Activated naive CD4-positive, alpha-beta T cell treated with anti-CD3 and anti-CD28 coated beads, Interleukin-2, amount 50 U/mL, for 72 hours (primary cell): ENCODE data around the gene SAP130. TPM values are rescaled to one million over a fixed set of nuclear protein-coding genes. Genes with fewer than 3 reads are reported as not detected.
"Not testable (repeated sequence)": the region's sequence is repeated elsewhere in the genome, so short reads cannot be mapped to it uniquely, and the experiment has no call there.

Experiments
- ATAC-seq, 2 donors: fragments of 150-1000 bp; cut with Tn5 transposase; 2 replicates each; pipeline ENCODE4 v1.10.0; 2021; ENCODE audit warnings: mild to moderate bottlenecking in 2 of 2, moderate library complexity in 2 of 2
- DNase-seq, 2 donors: peaks; one replicate each; pipeline ENCODE4 v3.0.0; 2021 to 2022; ENCODE audit warnings: low spot score in 2 of 2
- H3K27ac Mint-ChIP-seq, 2 donors: one replicate each; pipeline ENCODE4 v1.8.0; 2022; ENCODE audit warnings: mild to moderate bottlenecking in 2 of 2, mixed read lengths in 2 of 2
- H3K36me3 Mint-ChIP-seq, 2 donors: one replicate each; pipeline ENCODE4 v1.8.0; 2022; ENCODE audit warnings: mixed read lengths in 2 of 2
- H3K9me3 Mint-ChIP-seq, 2 donors: one replicate each; pipeline ENCODE4 v1.8.0; 2022; ENCODE audit warnings: mixed read lengths in 2 of 2
- total RNA-seq, 2 donors: library from RNA; stranded (reverse); gene quantifications; one replicate each; pipeline ENCODE4 v1.2.3, GENCODE V29; 2022

Gene SAP130
- total RNA-seq, 2 donors from 2014 or later = 28.0 to 43.6 TPM

GRCh38 chr2:127940641-127941040, 87.2 kb downstream of the SAP130 start:
- no peak for DNase-seq
- H3K9me3 Mint-ChIP-seq = no peaks in the 10 kb centered on the region
- H3K27ac Mint-ChIP-seq = peak overlapping the region in 1 of 2 donors; percentile 85
- H3K36me3 Mint-ChIP-seq = peaks cover 5 to 7% of the 10 kb centered on the region in 2 donors
- ATAC-seq = no peak

- no peaks in the 10 kb centered on the region for H3K9me3 Mint-ChIP-seq
- DNase-seq (no peak), ATAC-seq (no peak)
- no peaks in the 10 kb centered on the region for H3K36me3 Mint-ChIP-seq
- no peak overlapping the region for H3K27ac Mint-ChIP-seq
These were observed 92.5 kb downstream of the SAP130 start for GRCh38 chr2:127935337-127935736.

- ATAC-seq (no peak), DNase-seq (no peak)
- no peaks in the 10 kb centered on the region for H3K36me3 Mint-ChIP-seq
- H3K9me3 Mint-ChIP-seq = no peaks in the 10 kb centered on the region
- H3K27ac Mint-ChIP-seq = no peak overlapping the region
These were observed 95.5 kb downstream of the SAP130 start for GRCh38 chr2:127932199-127932876.

GRCh38 chr2:127929449-127929848, 98.4 kb downstream of the SAP130 start:
- H3K27ac Mint-ChIP-seq = no peak overlapping the region
- ATAC-seq (no peak), DNase-seq (no peak)
- no peaks in the 10 kb centered on the region for H3K36me3 Mint-ChIP-seq
- no peaks in the 10 kb centered on the region for H3K9me3 Mint-ChIP-seq

DNA sequence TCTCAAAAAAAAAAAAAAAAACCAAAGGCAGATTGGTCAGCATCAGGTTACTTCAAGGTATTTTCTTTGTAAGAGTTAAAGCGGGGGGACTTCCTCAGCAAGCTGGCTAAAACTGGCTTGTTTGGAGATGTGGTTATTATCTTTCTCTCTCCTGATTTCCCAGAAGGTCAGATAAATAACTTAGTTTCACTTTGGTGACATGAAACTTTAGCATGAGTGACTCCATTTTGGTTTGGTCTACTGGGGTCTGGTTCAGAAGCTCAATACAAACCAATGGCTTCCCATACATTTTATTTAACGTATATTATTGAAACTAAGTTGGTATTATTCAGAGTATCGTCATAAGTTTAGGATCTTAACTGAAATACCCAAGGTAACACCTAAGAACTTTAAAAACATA, 100.5 kb downstream of the SAP130 start:
- H3K9me3 Mint-ChIP-seq = no peaks in the 10 kb centered on the region
- DNase-seq (no peak), ATAC-seq (no peak)
- no peak overlapping the region for H3K27ac Mint-ChIP-seq
- no peaks in the 10 kb centered on the region for H3K36me3 Mint-ChIP-seq

DNA sequence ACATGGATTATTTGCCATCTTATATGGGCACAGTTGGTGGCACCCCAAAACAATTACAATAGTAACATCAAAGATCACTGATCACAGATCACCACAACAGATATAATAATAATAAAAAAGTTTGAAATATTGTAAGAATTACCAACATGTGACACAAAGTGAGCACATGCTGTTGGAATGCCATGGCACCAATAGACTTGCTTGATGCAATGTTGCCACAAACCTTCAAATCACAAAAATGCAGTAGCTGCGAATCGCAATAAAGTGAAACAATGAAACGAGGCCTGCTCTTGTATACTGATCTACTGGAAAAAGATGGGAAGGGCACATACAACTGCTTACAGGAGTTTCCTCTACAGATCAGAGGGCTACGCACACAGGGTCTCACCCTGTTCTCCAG, 109.9 kb downstream of the SAP130 start:
- Mint-ChIP-seq H3K36me3 (no peaks in the 10 kb centered on the region), H3K9me3 (no peaks in the 10 kb centered on the region), H3K27ac (no peak overlapping the region)
- no peak for DNase-seq
- no peak for ATAC-seq

GRCh38 chr2:127913808-127914457, 113.9 kb downstream of the SAP130 start:
- Mint-ChIP-seq H3K27ac (no peak overlapping the region), H3K36me3 (no peaks in the 10 kb centered on the region), H3K9me3 (no peaks in the 10 kb centered on the region)
- ATAC-seq = no peak
- no peak for DNase-seq

DNA sequence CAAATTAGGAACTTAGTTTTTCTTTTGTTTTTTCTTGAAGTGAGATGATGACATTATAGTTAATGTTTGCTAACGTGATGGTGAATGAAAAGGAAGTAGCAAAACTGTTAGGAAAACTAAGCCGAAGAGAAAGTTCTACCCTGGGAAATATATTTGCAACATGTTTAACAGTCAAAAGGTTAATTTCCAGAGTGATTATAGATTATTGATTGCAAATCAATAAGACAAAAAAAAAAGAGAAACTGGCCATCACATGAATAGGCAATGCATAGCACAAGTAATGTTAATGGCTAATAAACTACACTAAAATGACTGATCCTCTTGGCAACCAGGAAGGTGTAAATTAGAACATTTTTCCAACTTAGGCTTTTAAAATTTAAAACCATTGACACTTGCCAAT, 116.1 kb downstream of the SAP130 start:
- no peak for DNase-seq
- Mint-ChIP-seq H3K36me3 (no peaks in the 10 kb centered on the region), H3K9me3 (no peaks in the 10 kb centered on the region), H3K27ac (no peak overlapping the region)
- ATAC-seq = no peak

DNA sequence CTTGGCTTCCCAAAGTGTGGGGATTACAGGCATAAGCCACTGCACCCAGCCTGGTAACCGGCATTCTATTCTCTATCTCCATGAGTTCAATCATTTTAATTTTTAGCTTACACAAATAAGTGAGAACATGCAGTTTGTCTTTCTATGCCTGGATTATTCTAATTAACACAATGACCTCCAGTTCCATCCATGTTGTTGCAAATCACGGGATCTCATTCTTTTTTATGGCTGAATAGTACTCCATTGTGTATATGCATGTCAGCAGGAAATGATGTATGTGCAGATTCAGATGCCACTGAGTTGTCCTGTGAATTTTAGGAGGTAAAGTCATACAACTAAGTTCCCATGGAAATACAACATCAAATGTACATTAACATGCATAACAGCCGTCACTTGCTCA, 117.4 kb downstream of the SAP130 start:
- Mint-ChIP-seq H3K27ac (no peak overlapping the region), H3K9me3 (no peaks in the 10 kb centered on the region), H3K36me3 (no peaks in the 10 kb centered on the region)
- DNase-seq (no peak), ATAC-seq (no peak)

DNA sequence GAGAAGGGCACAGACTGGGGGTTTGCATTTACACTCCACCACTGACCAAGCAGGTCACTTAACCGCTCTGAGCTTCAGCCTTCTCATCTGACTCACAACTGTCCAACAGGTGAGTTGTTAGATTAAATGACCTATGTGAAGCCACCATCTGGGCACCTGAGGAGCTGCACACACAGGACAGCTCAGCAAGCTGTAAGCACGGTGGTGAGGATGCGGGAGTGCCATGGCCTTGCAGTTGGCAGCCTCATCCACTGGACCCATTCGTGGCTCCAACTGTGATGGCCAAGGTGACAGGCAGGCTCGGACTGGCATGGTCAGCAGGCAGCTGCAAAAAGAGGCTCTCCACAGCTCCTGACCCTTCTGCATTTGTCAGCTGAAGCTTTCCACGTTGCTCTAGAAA, 118.8 kb downstream of the SAP130 start:
- ATAC-seq (no peak), DNase-seq (no peak)
- Mint-ChIP-seq H3K27ac (no peak overlapping the region), H3K36me3 (no peaks in the 10 kb centered on the region), H3K9me3 (no peaks in the 10 kb centered on the region)

DNA sequence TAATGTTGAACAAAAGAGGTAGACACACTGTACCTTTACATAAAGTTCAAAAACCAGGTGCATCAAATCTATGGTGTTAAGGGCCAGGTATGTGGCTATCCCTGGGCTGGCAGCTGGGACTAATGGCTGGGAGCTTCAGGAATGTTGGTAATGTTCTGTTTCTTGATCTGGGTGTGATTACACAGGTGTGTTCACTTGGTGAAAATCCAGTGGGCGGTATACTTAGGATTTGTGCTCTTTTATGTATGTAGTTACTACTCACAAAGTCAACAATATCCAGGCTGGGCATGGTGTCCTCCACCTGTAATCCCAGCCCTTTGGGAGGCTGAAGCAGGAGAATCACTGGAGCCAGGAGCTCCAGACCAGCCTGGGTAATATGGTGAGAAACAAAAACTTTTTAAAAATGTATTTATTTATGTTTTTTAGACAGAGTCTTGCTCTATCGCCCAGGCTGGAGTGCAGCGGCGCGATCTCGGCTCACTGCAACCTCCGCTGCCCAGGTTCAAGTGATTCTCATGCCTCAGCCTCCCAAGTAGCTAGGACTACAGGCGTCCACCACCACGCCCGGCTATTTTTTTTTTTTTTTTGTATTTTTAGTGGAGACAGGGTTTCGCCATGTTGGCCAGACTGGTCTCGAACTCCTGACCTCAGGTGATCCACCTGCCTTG, 120.0 kb downstream of the SAP130 start:
- H3K27ac Mint-ChIP-seq, ATAC-seq, H3K9me3 Mint-ChIP-seq, H3K36me3 Mint-ChIP-seq, DNase-seq: not testable (repeated sequence)

- DNase-seq (no peak), ATAC-seq (no peak)
- H3K36me3 Mint-ChIP-seq = no peaks in the 10 kb centered on the region
- H3K9me3 Mint-ChIP-seq = no peaks in the 10 kb centered on the region
- no peak overlapping the region for H3K27ac Mint-ChIP-seq
These were observed 121.5 kb downstream of the SAP130 start for GRCh38 chr2:127906206-127906926.

GRCh38 chr2:127901339-127902056, 126.4 kb downstream of the SAP130 start:
- DNase-seq (no peak), ATAC-seq (no peak)
- no peaks in the 10 kb centered on the region for H3K9me3 Mint-ChIP-seq
- H3K27ac Mint-ChIP-seq = no peak overlapping the region
- H3K36me3 Mint-ChIP-seq = no peaks in the 10 kb centered on the region

DNA sequence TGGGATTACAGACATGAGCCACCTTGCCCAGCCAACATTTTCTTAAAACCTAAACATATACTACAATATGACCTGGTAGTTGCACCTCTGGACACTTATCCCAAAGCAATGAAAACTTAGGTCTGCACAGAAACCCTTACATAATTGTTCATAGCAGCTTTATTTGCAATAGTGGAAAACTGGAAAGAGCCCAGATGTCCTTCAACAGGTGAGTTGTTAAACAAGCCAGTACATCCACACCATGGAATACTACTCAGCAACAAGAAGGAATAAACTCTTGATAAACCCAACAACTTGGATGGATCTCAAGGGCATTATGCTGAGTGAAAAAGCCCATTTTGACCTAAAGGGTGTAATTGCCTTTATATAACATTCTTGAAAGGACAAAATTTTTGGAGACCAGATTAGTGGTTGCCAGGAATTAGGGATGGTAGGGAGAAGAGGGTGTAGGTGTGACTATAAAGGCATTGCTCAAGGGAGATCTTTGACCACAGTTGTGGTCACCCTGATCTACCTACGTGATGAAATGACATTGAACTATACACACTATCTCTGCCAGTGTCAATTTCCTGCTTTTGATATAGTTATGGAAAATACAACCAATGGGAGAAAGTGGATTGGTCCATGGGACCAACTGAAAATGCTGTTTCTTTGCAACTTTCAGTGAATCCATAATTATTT, 130.2 kb downstream of the SAP130 start:
- H3K9me3 Mint-ChIP-seq = no peaks in the 10 kb centered on the region
- no peaks in the 10 kb centered on the region for H3K36me3 Mint-ChIP-seq
- ATAC-seq (no peak), DNase-seq (no peak)
- no peak overlapping the region for H3K27ac Mint-ChIP-seq

DNA sequence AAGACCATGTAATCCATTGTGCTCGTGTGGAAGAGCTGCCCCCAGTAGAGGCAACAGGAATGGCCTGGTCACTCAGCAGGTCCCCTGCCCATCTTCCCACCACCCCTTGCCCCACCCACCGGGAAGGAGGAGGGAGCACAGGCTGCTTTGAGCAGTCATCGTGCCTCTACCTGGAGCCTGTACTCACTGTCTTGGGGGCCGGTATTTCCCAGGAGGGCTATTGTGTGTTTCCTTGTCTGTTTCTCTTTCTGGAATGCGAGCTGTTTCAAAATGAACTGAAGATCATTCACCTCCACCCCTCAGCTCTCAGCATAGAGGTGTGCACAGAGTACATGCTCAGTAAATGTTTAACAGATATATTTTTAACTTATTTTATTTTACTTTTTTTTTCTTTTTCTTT, 134.4 kb downstream of the SAP130 start:
- DNase-seq (no peak), ATAC-seq (no peak)
- Mint-ChIP-seq H3K27ac (no peak overlapping the region), H3K36me3 (no peaks in the 10 kb centered on the region), H3K9me3 (no peaks in the 10 kb centered on the region)

DNA sequence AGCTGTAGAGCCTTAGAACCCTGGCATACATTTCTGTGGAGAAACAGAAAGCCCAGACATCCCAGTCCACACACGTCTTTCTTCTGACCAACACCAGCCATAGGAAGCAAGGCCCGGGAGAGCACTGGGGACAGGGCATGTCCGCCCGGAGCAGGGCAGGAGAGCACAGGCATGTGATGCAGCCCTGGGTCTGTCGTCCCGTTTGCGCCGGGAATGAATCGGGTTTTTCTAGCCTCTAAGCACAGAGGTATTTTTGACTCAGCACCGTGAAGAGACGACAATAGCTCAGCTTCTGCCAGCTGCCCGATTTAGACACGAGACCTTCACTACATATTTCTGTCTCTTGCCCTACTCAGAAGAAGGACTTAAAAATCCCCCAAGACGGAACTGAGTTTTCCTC, 134.8 kb downstream of the SAP130 start:
- H3K9me3 Mint-ChIP-seq = no peaks in the 10 kb centered on the region
- DNase-seq (no peak), ATAC-seq (no peak)
- no peak overlapping the region for H3K27ac Mint-ChIP-seq
- no peaks in the 10 kb centered on the region for H3K36me3 Mint-ChIP-seq
